Suprapubic skin (tissue), 4 donors: ENCODE data around the gene TUT1.

Experiments used
- EP300 ChIP-seq: sonication (generic); formaldehyde crosslinking; IDR thresholded peaks from one replicate; pipeline ENCODE4 v1.6.1; 2017; ENCODE audit warnings: antibody characterized with exemption
- POLR2A ChIP-seq, 2 donors: fragments of 450-650 bp; IDR thresholded peaks; one replicate each; pipeline ENCODE4 v1.6.1; 2017; ENCODE audit warnings: antibody characterized with exemption in 2 of 2, mild to moderate bottlenecking in 2 of 2, moderate library complexity in 2 of 2
- POLR2AphosphoS5 ChIP-seq, 3 donors: sonication (generic); formaldehyde crosslinking; IDR thresholded peaks; one replicate each; pipeline ENCODE4 v1.6.1; 2017; ENCODE audit warnings: antibody characterized with exemption in 3 of 3
- TF ChIP-seq, protein P1 (sequence below), 2 donors: fragments of 200-600 bp in 1 of 2; fragments of 450-650 bp in 1 of 2; sonication (generic) in 1 of 2; IDR thresholded peaks; one replicate each; pipeline ENCODE4 v1.5.1; 2016 to 2019; ENCODE audit warnings: antibody characterized with exemption in 2 of 2, mild to moderate bottlenecking in 1 of 2, moderate library complexity in 1 of 2

DNA sequence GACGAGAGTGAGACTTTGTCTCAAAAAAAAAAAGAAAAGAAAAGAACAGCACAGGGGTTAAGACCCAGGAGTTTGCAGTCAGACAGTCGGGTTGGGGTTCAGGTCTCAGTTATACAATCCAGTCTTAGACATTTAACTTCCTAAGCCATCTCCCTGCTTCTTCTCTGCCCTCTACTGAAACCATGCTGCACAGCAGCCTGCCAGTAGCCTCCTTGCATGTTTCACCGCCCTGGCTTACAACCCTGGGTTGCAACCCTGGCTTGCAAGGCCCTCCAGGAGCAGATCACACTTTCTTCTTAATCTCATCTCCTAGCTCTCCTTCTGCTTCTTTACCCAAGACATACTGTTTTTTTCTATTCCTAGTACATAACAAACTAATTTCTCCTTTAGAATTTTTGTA is 36.4 kb upstream of the TUT1 start:
- TF ChIP-seq, protein P1, sequence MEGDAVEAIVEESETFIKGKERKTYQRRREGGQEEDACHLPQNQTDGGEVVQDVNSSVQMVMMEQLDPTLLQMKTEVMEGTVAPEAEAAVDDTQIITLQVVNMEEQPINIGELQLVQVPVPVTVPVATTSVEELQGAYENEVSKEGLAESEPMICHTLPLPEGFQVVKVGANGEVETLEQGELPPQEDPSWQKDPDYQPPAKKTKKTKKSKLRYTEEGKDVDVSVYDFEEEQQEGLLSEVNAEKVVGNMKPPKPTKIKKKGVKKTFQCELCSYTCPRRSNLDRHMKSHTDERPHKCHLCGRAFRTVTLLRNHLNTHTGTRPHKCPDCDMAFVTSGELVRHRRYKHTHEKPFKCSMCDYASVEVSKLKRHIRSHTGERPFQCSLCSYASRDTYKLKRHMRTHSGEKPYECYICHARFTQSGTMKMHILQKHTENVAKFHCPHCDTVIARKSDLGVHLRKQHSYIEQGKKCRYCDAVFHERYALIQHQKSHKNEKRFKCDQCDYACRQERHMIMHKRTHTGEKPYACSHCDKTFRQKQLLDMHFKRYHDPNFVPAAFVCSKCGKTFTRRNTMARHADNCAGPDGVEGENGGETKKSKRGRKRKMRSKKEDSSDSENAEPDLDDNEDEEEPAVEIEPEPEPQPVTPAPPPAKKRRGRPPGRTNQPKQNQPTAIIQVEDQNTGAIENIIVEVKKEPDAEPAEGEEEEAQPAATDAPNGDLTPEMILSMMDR (IDR thresholded peaks at IDR 0.05): no peak
- TF ChIP-seq POLR2AphosphoS5 (IDR thresholded peaks at IDR 0.05): no peak
- no peak for TF ChIP-seq EP300
- no peak for TF ChIP-seq POLR2A (IDR thresholded peaks at IDR 0.05)
